HepG2 (cell line): ENCODE data around the gene DPP6. TPM values are rescaled to one million over a fixed set of nuclear protein-coding genes. Genes with fewer than 3 reads are reported as not detected.

Experiments used
- ATAC-seq: fragments of 200-7000 bp; cut with Tn5 transposase; 3 replicates; pipeline ENCODE4 v1.9.1; 2020; ENCODE audit warnings: mild to moderate bottlenecking, moderate library complexity
- BruUV-seq: library from RNA; stranded (reverse); fragments of 400-500 nt; replicated peaks from 2 replicates; lab custom pipeline; 2021; lab: Mats Ljungman, UMichigan
- CTCF ChIA-PET: fragments of 300-600 bp; formaldehyde crosslinking; extraction: SDS; loops from one replicate; lab custom pipeline; 2021; ENCODE audit warnings: low total read pairs, inconsistent platforms, low intra/inter-chr PET ratio; lab: Yijun Ruan, JAX
- POLR2A ChIA-PET: fragments of 350-600 bp; sonication (Branson Sonifier 250); formaldehyde crosslinking; loops from one replicate; lab custom pipeline; 2020; ENCODE audit warnings: antibody characterized with exemption, inconsistent platforms; lab: Yijun Ruan, JAX
- DNase-seq: peaks from one replicate; pipeline ENCODE4 v3.0.0-alpha.2; 2015; ENCODE audit warnings: low spot score
- FAIRE-seq: peaks from 3 replicates; lab custom pipeline; 2011; peaks lifted over from hg19 to GRCh38; lab: Jason Lieb, UNC
- H2AFZ ChIP-seq: one replicate; pipeline ENCODE4 v1.6.1; 2011; ENCODE audit warnings: low read length, inconsistent platforms
- H3K27ac ChIP-seq: fragments of 300-600 bp; 3 replicates; pipeline ENCODE4 v1.8.0; 2011; ENCODE audit warnings: mixed run types, mild to moderate bottlenecking, mixed read lengths, low read length, inconsistent platforms; ENCODE audit not compliant: insufficient read depth; ENCODE audit errors: extremely low read length
- H3K27me3 ChIP-seq, 2 experiments: fragments of 200-600 bp in 1 of 2; 2 replicates in 1 of 2; 3 replicates in 1 of 2; pipeline versions ENCODE4 v1.6.0 to v1.8.0; 2011; ENCODE audit warnings: low read length in 2 of 2, mild to moderate bottlenecking in 2 of 2, moderate library complexity in 2 of 2, inconsistent platforms in 1 of 2; ENCODE audit not compliant: insufficient read depth in 2 of 2, control insufficient read depth in 1 of 2
- H3K36me3 ChIP-seq, 2 experiments: fragments of 200-600 bp in 1 of 2; replicated peaks in 1 of 2; 2 replicates in 1 of 2; 3 replicates in 1 of 2; pipeline versions ENCODE4 v1.5.1 to v1.8.0; 2011; ENCODE audit warnings: low read length in 2 of 2, inconsistent platforms in 1 of 2; ENCODE audit not compliant: insufficient read depth in 2 of 2, control insufficient read depth in 1 of 2
- H3K4me1 ChIP-seq: 2 replicates; pipeline ENCODE4 v1.5.1; 2012; ENCODE audit warnings: low read length, inconsistent platforms; ENCODE audit not compliant: insufficient read depth
- H3K4me2 ChIP-seq: 2 replicates; pipeline ENCODE4 v1.6.0; 2011; ENCODE audit warnings: low read depth, low read length, inconsistent platforms
- H3K4me3 ChIP-seq, 3 experiments: fragments of 200-600 bp in 1 of 3; sonication (generic), shearing (Covaris generic) in 1 of 3; replicated peaks in 1 of 3; 2 replicates each; pipeline ENCODE4 v1.5.1; 2011 to 2016; ENCODE audit warnings: low read length in 3 of 3, inconsistent platforms in 2 of 3, low read depth in 2 of 3, mild to moderate bottlenecking in 2 of 3, control low read depth in 1 of 3, mixed read lengths in 1 of 3; ENCODE audit not compliant: insufficient read depth in 1 of 3
- H3K79me2 ChIP-seq: one replicate; pipeline ENCODE4 v1.6.1; 2011; ENCODE audit warnings: low read length, inconsistent platforms; ENCODE audit not compliant: insufficient read depth
- H3K9ac ChIP-seq: 2 replicates; pipeline ENCODE4 v1.6.0; 2011; ENCODE audit warnings: mild to moderate bottlenecking, low read depth, low read length, inconsistent platforms; ENCODE audit not compliant: insufficient read depth
- H3K9me3 ChIP-seq: 2 replicates; pipeline ENCODE4 v1.5.1; 2012; ENCODE audit warnings: mild to moderate bottlenecking, low read length
- H4K20me1 ChIP-seq: 2 replicates; pipeline ENCODE4 v1.6.0; 2011; ENCODE audit warnings: inconsistent platforms, mild to moderate bottlenecking, low read length, moderate library complexity; ENCODE audit not compliant: insufficient read depth
- ATF7 ChIP-seq, 2 experiments: fragments of 450-650 bp in 1 of 2; sonication (generic) in 1 of 2; formaldehyde crosslinking in 1 of 2; IDR thresholded peaks; 2 replicates each; pipeline versions ENCODE4 v1.4.0 to v1.6.1; 2016 to 2020; ENCODE audit warnings: antibody characterized with exemption in 1 of 2, mild to moderate bottlenecking in 1 of 2, missing genetic modification reagents in 1 of 2
- CREB1 ChIP-seq, 2 experiments: fragments of 450-650 bp in 1 of 2; IDR thresholded peaks; 2 replicates each; pipeline ENCODE4 v1.6.1; 2016 to 2017; ENCODE audit warnings: control low read depth in 1 of 2, mild to moderate bottlenecking in 1 of 2, missing compliant biosample characterization in 1 of 2, missing genetic modification characterization in 1 of 2
- EED ChIP-seq: sonication (generic); formaldehyde crosslinking; IDR thresholded peaks from 2 replicates; pipeline ENCODE4 v1.5.0; 2020; ENCODE audit warnings: mild to moderate bottlenecking, missing genetic modification reagents
- HOXA5 ChIP-seq: sonication (generic); formaldehyde crosslinking; IDR thresholded peaks from 2 replicates; pipeline ENCODE4 v1.4.0; 2020; ENCODE audit warnings: missing genetic modification reagents
- KDM5A ChIP-seq: fragments of 200-600 bp; sonication (generic); IDR thresholded peaks from 2 replicates; pipeline ENCODE4 v1.7.0; 2018; ENCODE audit warnings: antibody characterized with exemption, mild to moderate bottlenecking, low read length, borderline replicate concordance
- KLF15 ChIP-seq: sonication (generic); formaldehyde crosslinking; IDR thresholded peaks from 2 replicates; pipeline ENCODE4 v1.8.1; 2023; ENCODE audit warnings: borderline replicate concordance, mild to moderate bottlenecking, inconsistent platforms, missing genetic modification reagents, mixed read lengths
- MEIS1 ChIP-seq: sonication (generic); formaldehyde crosslinking; IDR thresholded peaks from 2 replicates; pipeline ENCODE4 v1.9.0; 2021; ENCODE audit warnings: mild to moderate bottlenecking, missing genetic modification reagents, moderate library complexity, borderline replicate concordance
- PAX8 ChIP-seq: sonication (generic); formaldehyde crosslinking; IDR thresholded peaks from 2 replicates; pipeline ENCODE4 v1.8.0; 2022; ENCODE audit warnings: mild to moderate bottlenecking, missing genetic modification reagents, borderline replicate concordance
- POGZ ChIP-seq: sonication (generic); formaldehyde crosslinking; IDR thresholded peaks from 2 replicates; pipeline ENCODE4 v1.4.0; 2020; ENCODE audit warnings: mild to moderate bottlenecking, missing genetic modification reagents
- SP4 ChIP-seq: sonication (generic); formaldehyde crosslinking; IDR thresholded peaks from 2 replicates; pipeline ENCODE4 v1.8.1; 2023; ENCODE audit warnings: mild to moderate bottlenecking, missing genetic modification reagents
- SRSF4 ChIP-seq: fragments of 200-400 bp; formaldehyde crosslinking; IDR thresholded peaks from one replicate; pipeline ENCODE4 v1.6.1; 2018; ENCODE audit warnings: mild to moderate bottlenecking, low read depth, low read length, moderate library complexity; ENCODE audit not compliant: poor library complexity, severe bottlenecking
- THYN1 ChIP-seq: sonication (generic); formaldehyde crosslinking; IDR thresholded peaks from 2 replicates; pipeline ENCODE4 v1.8.1; 2023; ENCODE audit warnings: low read depth, mild to moderate bottlenecking, moderate library complexity, missing genetic modification reagents, borderline replicate concordance
- ZKSCAN8 ChIP-seq: IDR thresholded peaks from 2 replicates; pipeline ENCODE4 v1.6.1; 2016; ENCODE audit warnings: borderline replicate concordance, missing genetic modification reagents, missing compliant biosample characterization
- ZNF317 ChIP-seq: sonication (generic); formaldehyde crosslinking; IDR thresholded peaks from 2 replicates; pipeline ENCODE4 v1.5.0; 2020; ENCODE audit warnings: mild to moderate bottlenecking, missing genetic modification reagents
- ZNF558 ChIP-seq: sonication (generic); formaldehyde crosslinking; IDR thresholded peaks from 2 replicates; pipeline ENCODE4 v1.9.0; 2022; ENCODE audit warnings: mild to moderate bottlenecking, missing genetic modification reagents, borderline replicate concordance
- ZNF614 ChIP-seq: IDR thresholded peaks from 2 replicates; pipeline ENCODE4 v1.6.1; 2018; ENCODE audit warnings: missing biosample characterization, missing genetic modification reagents, inconsistent platforms, borderline replicate concordance
- ZNF747 ChIP-seq: sonication (generic); formaldehyde crosslinking; IDR thresholded peaks from 2 replicates; pipeline ENCODE4 v1.8.1; 2023; ENCODE audit warnings: missing genetic modification reagents, mild to moderate bottlenecking, borderline replicate concordance
- WGBS: methylation state at CpG from one replicate; pipeline ENCODE4 v1.1.6; 2017; ENCODE audit warnings: low lambda C conversion rate; 5-methylcytosine and 5-hydroxymethylcytosine counted together
- in situ Hi-C: cut with HindIII; loops from 2 replicates; pipeline ENCODE4 v1.10.0; 2017; ENCODE audit warnings: low pct_unique_long_range_greater_than_20kb; ENCODE audit not compliant: extremely low pct_ligation_motif_present
- intact Hi-C: fragments of 100-400 bp; cut with micrococcal nuclease; formaldehyde crosslinking; loops from one replicate; pipeline ENCODE4 v1.10.0; 2022; ENCODE audit not compliant: unreplicated experiment
- polyA plus RNA-seq, 8 experiments: library from polyadenylated mRNA; depleted of rRNA in 3 of 8; stranded (reverse) in 7 of 8; unstranded in 1 of 8; fragments of >200 nt; fragmentation: Illumina TruSeq in 4 of 8; extraction: Trizol in 4 of 8; gene quantifications; 2 replicates each; pipeline versions ENCODE4 v1.2.1 to v1.2.3, GENCODE V29; 2011 to 2016; ENCODE audit warnings: low read depth in 4 of 8, missing spikeins in 1 of 8, mixed read lengths in 1 of 8; ENCODE audit not compliant: insufficient read depth in 1 of 8
- total RNA-seq, 5 experiments: library from RNA; depleted of rRNA; stranded (reverse); fragments of >200 nt; fragmentation: Illumina TruSeq; extraction: Trizol; gene quantifications; 2 replicates each; pipeline ENCODE4 v1.2.3, GENCODE V29; 2016; ENCODE audit warnings: low read depth in 1 of 5
- TF ChIP-seq, protein P1 (sequence below): IDR thresholded peaks from 2 replicates; pipeline ENCODE4 v1.6.1; 2016; ENCODE audit warnings: low read depth
- TF ChIP-seq, protein P2 (sequence below): sonication (generic); formaldehyde crosslinking; conservative IDR thresholded peaks from 2 replicates; pipeline ENCODE4 v1.5.0; 2020; ENCODE audit warnings: missing genetic modification reagents
- TF ChIP-seq, protein P3 (sequence below): sonication (generic); formaldehyde crosslinking; IDR thresholded peaks from 2 replicates; pipeline ENCODE4 v1.8.0; 2022; ENCODE audit warnings: missing genetic modification reagents, mild to moderate bottlenecking, borderline replicate concordance

The DPP6 gene
- total and polyA plus RNA-seq, 2 of the 13 experiments (the other 11 are each of a cell fraction or from before 2014, with no cell fraction given): not detected

DNA sequence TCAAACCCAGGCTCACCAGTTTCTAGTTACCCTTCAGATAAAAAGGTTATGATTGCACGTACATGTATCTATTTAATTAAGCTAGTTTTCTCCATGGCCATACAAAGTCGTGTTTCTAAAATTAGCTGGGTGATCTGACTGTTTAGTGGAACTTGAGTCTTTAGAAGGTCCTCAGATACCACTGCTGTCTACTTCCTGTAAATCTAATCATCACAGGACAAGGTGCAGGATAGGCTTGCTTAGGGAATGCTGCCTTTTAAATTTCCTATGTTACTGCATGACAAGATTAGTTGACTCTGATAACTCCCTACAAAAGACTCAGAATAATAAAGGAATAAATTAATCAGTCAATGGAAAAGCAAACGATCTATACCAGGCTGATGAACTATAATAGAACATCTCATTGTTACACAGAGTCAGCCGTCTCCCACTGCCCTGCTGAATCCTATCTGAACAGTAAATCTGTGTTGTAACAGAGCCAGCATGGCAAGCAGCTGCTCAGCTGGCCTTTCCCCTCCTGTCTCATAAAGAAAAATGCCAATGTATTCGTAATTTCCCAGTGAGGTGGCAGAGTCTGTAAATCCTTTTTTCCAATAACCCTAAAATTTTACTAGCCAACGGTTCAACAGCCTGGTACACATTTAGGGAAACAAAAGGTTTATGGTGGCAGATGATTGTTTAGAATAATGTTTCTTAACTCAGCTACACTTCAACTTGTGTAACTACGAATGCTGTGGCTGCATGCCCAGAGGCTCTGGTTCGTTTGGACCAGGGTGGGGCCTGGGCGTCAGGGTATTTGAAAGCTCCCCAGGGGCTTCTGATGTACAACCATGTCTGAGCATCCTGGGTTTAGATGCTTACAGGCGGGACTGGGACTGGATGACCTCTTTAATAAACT is 632.7 kb downstream of the DPP6 start:
- no peaks in the 10 kb centered on the region for H3K4me1 ChIP-seq
- DNase-seq (no peak), FAIRE-seq (no peak), ATAC-seq (no peak)
- TF ChIP-seq ZNF317 (CRISPR knock-in tag) (no peak), EED (CRISPR knock-in tag) (no peak), HOXA5 (no peak), SRSF4 (no peak), SP4 (CRISPR knock-in tag) (no peak), ZNF614 (CRISPR knock-in tag) (no peak), ZNF747 (CRISPR knock-in tag) (no peak), PAX8 (CRISPR knock-in tag) (no peak), THYN1 (no peak), CREB1 (IDR thresholded peaks at IDR 0.05) (no peak), CREB1 (CRISPR knock-in tag; IDR thresholded peaks at IDR 0.05) (no peak), ZNF558 (CRISPR knock-in tag) (no peak), KLF15 (CRISPR knock-in tag) (no peak), MEIS1 (CRISPR knock-in tag) (no peak), POGZ (CRISPR knock-in tag) (no peak), ATF7 (IDR thresholded peaks at IDR 0.05) (no peak), ATF7 (CRISPR knock-in tag; IDR thresholded peaks at IDR 0.05) (no peak), KDM5A (no peak), ZKSCAN8 (CRISPR knock-in tag) (no peak)
- TF ChIP-seq, protein P1, sequence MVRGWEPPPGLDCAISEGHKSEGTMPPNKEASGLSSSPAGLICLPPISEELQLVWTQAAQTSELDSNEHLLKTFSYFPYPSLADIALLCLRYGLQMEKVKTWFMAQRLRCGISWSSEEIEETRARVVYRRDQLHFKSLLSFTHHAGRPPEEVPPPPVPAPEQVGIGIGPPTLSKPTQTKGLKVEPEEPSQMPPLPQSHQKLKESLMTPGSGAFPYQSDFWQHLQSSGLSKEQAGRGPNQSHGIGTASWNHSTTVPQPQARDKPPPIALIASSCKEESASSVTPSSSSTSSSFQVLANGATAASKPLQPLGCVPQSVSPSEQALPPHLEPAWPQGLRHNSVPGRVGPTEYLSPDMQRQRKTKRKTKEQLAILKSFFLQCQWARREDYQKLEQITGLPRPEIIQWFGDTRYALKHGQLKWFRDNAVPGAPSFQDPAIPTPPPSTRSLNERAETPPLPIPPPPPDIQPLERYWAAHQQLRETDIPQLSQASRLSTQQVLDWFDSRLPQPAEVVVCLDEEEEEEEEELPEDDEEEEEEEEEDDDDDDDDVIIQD (CRISPR knock-in tag): no peak
- TF ChIP-seq, protein P2, sequence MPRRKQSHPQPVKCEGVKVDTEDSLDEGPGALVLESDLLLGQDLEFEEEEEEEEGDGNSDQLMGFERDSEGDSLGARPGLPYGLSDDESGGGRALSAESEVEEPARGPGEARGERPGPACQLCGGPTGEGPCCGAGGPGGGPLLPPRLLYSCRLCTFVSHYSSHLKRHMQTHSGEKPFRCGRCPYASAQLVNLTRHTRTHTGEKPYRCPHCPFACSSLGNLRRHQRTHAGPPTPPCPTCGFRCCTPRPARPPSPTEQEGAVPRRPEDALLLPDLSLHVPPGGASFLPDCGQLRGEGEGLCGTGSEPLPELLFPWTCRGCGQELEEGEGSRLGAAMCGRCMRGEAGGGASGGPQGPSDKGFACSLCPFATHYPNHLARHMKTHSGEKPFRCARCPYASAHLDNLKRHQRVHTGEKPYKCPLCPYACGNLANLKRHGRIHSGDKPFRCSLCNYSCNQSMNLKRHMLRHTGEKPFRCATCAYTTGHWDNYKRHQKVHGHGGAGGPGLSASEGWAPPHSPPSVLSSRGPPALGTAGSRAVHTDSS (CRISPR knock-in tag): no peak
- TF ChIP-seq, protein P3, sequence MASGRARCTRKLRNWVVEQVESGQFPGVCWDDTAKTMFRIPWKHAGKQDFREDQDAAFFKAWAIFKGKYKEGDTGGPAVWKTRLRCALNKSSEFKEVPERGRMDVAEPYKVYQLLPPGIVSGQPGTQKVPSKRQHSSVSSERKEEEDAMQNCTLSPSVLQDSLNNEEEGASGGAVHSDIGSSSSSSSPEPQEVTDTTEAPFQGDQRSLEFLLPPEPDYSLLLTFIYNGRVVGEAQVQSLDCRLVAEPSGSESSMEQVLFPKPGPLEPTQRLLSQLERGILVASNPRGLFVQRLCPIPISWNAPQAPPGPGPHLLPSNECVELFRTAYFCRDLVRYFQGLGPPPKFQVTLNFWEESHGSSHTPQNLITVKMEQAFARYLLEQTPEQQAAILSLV (CRISPR knock-in tag): no peak
- POLR2A ChIA-PET: no interaction called here
- H3K27me3 ChIP-seq: no peaks in the 10 kb centered on the region
- no TSS peak for BruUV-seq
- no peak overlapping the region for H3K27ac ChIP-seq
- WGBS: 2% methylated on average over 10 of the region's 10 CpGs
- H2AFZ ChIP-seq: no peak overlapping the region
- no peaks in the 10 kb centered on the region for H3K36me3 ChIP-seq
- H3K79me2 ChIP-seq: no peaks in the 10 kb centered on the region
- in situ Hi-C loops: no loop called here
- H4K20me1 ChIP-seq: no peaks in the 10 kb centered on the region
- H3K4me2 ChIP-seq: no peak overlapping the region
- no peak overlapping the region for H3K4me3 ChIP-seq
- CTCF ChIA-PET: no interaction called here
- intact Hi-C loops: no loop called here
- H3K9ac ChIP-seq: no peak overlapping the region
- H3K9me3 ChIP-seq: no peaks in the 10 kb centered on the region
